HepG2 (cell line): ENCODE results near the gene CD2. TPM values are rescaled to one million over a fixed set of nuclear protein-coding genes. Genes with fewer than 3 reads are reported as not detected.

Experiments
- ATAC-seq: fragments of 200-7000 bp; cut with Tn5 transposase; 3 replicates; pipeline ENCODE4 v1.9.1; 2020; ENCODE audit warnings: mild to moderate bottlenecking, moderate library complexity
- BruUV-seq: library from RNA; stranded (reverse); fragments of 400-500 nt; replicated peaks from 2 replicates; lab custom pipeline; 2021; lab: Mats Ljungman, UMichigan
- CTCF ChIA-PET: fragments of 300-600 bp; formaldehyde crosslinking; extraction: SDS; loops from one replicate; lab custom pipeline; 2021; ENCODE audit warnings: low total read pairs, inconsistent platforms, low intra/inter-chr PET ratio; lab: Yijun Ruan, JAX
- POLR2A ChIA-PET: fragments of 350-600 bp; sonication (Branson Sonifier 250); formaldehyde crosslinking; loops from one replicate; lab custom pipeline; 2020; ENCODE audit warnings: antibody characterized with exemption, inconsistent platforms; lab: Yijun Ruan, JAX
- DNase-seq: peaks from one replicate; pipeline ENCODE4 v3.0.0-alpha.2; 2015; ENCODE audit warnings: low spot score
- FAIRE-seq: peaks from 3 replicates; lab custom pipeline; 2011; peaks lifted over from hg19 to GRCh38; lab: Jason Lieb, UNC
- H2AFZ ChIP-seq: one replicate; pipeline ENCODE4 v1.6.1; 2011; ENCODE audit warnings: low read length, inconsistent platforms
- H3K27ac ChIP-seq: fragments of 300-600 bp; 3 replicates; pipeline ENCODE4 v1.8.0; 2011; ENCODE audit warnings: mixed run types, mild to moderate bottlenecking, mixed read lengths, low read length, inconsistent platforms; ENCODE audit not compliant: insufficient read depth; ENCODE audit errors: extremely low read length
- H3K27me3 ChIP-seq, 2 experiments: fragments of 200-600 bp in 1 of 2; 2 replicates in 1 of 2; 3 replicates in 1 of 2; pipeline versions ENCODE4 v1.6.0 to v1.8.0; 2011; ENCODE audit warnings: low read length in 2 of 2, mild to moderate bottlenecking in 2 of 2, moderate library complexity in 2 of 2, inconsistent platforms in 1 of 2; ENCODE audit not compliant: insufficient read depth in 2 of 2, control insufficient read depth in 1 of 2
- H3K36me3 ChIP-seq, 2 experiments: fragments of 200-600 bp in 1 of 2; replicated peaks in 1 of 2; 2 replicates in 1 of 2; 3 replicates in 1 of 2; pipeline versions ENCODE4 v1.5.1 to v1.8.0; 2011; ENCODE audit warnings: low read length in 2 of 2, inconsistent platforms in 1 of 2; ENCODE audit not compliant: insufficient read depth in 2 of 2, control insufficient read depth in 1 of 2
- H3K4me1 ChIP-seq: 2 replicates; pipeline ENCODE4 v1.5.1; 2012; ENCODE audit warnings: low read length, inconsistent platforms; ENCODE audit not compliant: insufficient read depth
- H3K4me2 ChIP-seq: 2 replicates; pipeline ENCODE4 v1.6.0; 2011; ENCODE audit warnings: low read depth, low read length, inconsistent platforms
- H3K4me3 ChIP-seq, 3 experiments: fragments of 200-600 bp in 1 of 3; sonication (generic), shearing (Covaris generic) in 1 of 3; replicated peaks in 1 of 3; 2 replicates each; pipeline ENCODE4 v1.5.1; 2011 to 2016; ENCODE audit warnings: low read length in 3 of 3, inconsistent platforms in 2 of 3, low read depth in 2 of 3, mild to moderate bottlenecking in 2 of 3, control low read depth in 1 of 3, mixed read lengths in 1 of 3; ENCODE audit not compliant: insufficient read depth in 1 of 3
- H3K79me2 ChIP-seq: one replicate; pipeline ENCODE4 v1.6.1; 2011; ENCODE audit warnings: low read length, inconsistent platforms; ENCODE audit not compliant: insufficient read depth
- H3K9ac ChIP-seq: 2 replicates; pipeline ENCODE4 v1.6.0; 2011; ENCODE audit warnings: mild to moderate bottlenecking, low read depth, low read length, inconsistent platforms; ENCODE audit not compliant: insufficient read depth
- H3K9me3 ChIP-seq: 2 replicates; pipeline ENCODE4 v1.5.1; 2012; ENCODE audit warnings: mild to moderate bottlenecking, low read length
- H4K20me1 ChIP-seq: 2 replicates; pipeline ENCODE4 v1.6.0; 2011; ENCODE audit warnings: inconsistent platforms, mild to moderate bottlenecking, low read length, moderate library complexity; ENCODE audit not compliant: insufficient read depth
- ARNT ChIP-seq: fragments of 450-650 bp; IDR thresholded peaks from 2 replicates; pipeline ENCODE4 v1.6.1; 2017
- ATF7 ChIP-seq, 2 experiments: fragments of 450-650 bp in 1 of 2; sonication (generic) in 1 of 2; formaldehyde crosslinking in 1 of 2; IDR thresholded peaks; 2 replicates each; pipeline versions ENCODE4 v1.4.0 to v1.6.1; 2016 to 2020; ENCODE audit warnings: antibody characterized with exemption in 1 of 2, mild to moderate bottlenecking in 1 of 2, missing genetic modification reagents in 1 of 2
- ELK4 ChIP-seq: sonication (generic); formaldehyde crosslinking; IDR thresholded peaks from 2 replicates; pipeline ENCODE4 v1.9.0; 2021; ENCODE audit warnings: missing genetic modification reagents, borderline replicate concordance
- FOXO1 ChIP-seq: sonication (generic); formaldehyde crosslinking; IDR thresholded peaks from 2 replicates; pipeline ENCODE4 v1.4.0; 2020; ENCODE audit warnings: missing genetic modification reagents
- FOXP4 ChIP-seq: sonication (generic); formaldehyde crosslinking; IDR thresholded peaks from 2 replicates; pipeline ENCODE4 v1.4.0; 2020; ENCODE audit warnings: missing genetic modification reagents
- HIVEP1 ChIP-seq: sonication (generic); formaldehyde crosslinking; IDR thresholded peaks from 2 replicates; pipeline ENCODE4 v1.4.0; 2020; ENCODE audit warnings: mild to moderate bottlenecking, missing genetic modification reagents
- ISL2 ChIP-seq: sonication (generic); formaldehyde crosslinking; IDR thresholded peaks from 2 replicates; pipeline ENCODE4 v1.5.0; 2020; ENCODE audit warnings: missing genetic modification reagents
- KMT2A ChIP-seq: sonication (generic); formaldehyde crosslinking; IDR thresholded peaks from 2 replicates; pipeline ENCODE4 v1.4.0; 2020; ENCODE audit warnings: missing genetic modification reagents
- SNAPC2 ChIP-seq: sonication (generic); formaldehyde crosslinking; IDR thresholded peaks from 2 replicates; pipeline ENCODE4 v1.8.1; 2022; ENCODE audit warnings: mild to moderate bottlenecking, missing genetic modification reagents
- WGBS: methylation state at CpG from one replicate; pipeline ENCODE4 v1.1.6; 2017; ENCODE audit warnings: low lambda C conversion rate; 5-methylcytosine and 5-hydroxymethylcytosine counted together
- in situ Hi-C: cut with HindIII; loops from 2 replicates; pipeline ENCODE4 v1.10.0; 2017; ENCODE audit warnings: low pct_unique_long_range_greater_than_20kb; ENCODE audit not compliant: extremely low pct_ligation_motif_present
- intact Hi-C: fragments of 100-400 bp; cut with micrococcal nuclease; formaldehyde crosslinking; loops from one replicate; pipeline ENCODE4 v1.10.0; 2022; ENCODE audit not compliant: unreplicated experiment
- polyA plus RNA-seq, 8 experiments: library from polyadenylated mRNA; depleted of rRNA in 3 of 8; stranded (reverse) in 7 of 8; unstranded in 1 of 8; fragments of >200 nt; fragmentation: Illumina TruSeq in 4 of 8; extraction: Trizol in 4 of 8; gene quantifications; 2 replicates each; pipeline versions ENCODE4 v1.2.1 to v1.2.3, GENCODE V29; 2011 to 2016; ENCODE audit warnings: low read depth in 4 of 8, missing spikeins in 1 of 8, mixed read lengths in 1 of 8; ENCODE audit not compliant: insufficient read depth in 1 of 8
- total RNA-seq, 5 experiments: library from RNA; depleted of rRNA; stranded (reverse); fragments of >200 nt; fragmentation: Illumina TruSeq; extraction: Trizol; gene quantifications; 2 replicates each; pipeline ENCODE4 v1.2.3, GENCODE V29; 2016; ENCODE audit warnings: low read depth in 1 of 5

CD2 gene
- total and polyA plus RNA-seq, 2 of the 13 experiments (the other 11 are each of a cell fraction or from before 2014, with no cell fraction given): not detected

- H4K20me1 ChIP-seq: no peaks in the 10 kb centered on the region
- FAIRE-seq: no peak
- TF ChIP-seq SNAPC2 (CRISPR knock-in tag): no peak
- peak; percentile 25; the same call in 1 of the 2 replicates for TF ChIP-seq ATF7 (IDR thresholded peaks at IDR 0.05)
- TF ChIP-seq ATF7 (CRISPR knock-in tag; IDR thresholded peaks at IDR 0.05): no peak
- H3K9ac ChIP-seq: no peak overlapping the region
- 57% methylated on average over 7 of the region's 7 CpGs for WGBS
- in situ Hi-C loops (loop anchor here (5.0 to 10.0 kb wide), 2 partner anchors 77 to 319 kb away; no protein-coding TSS in a partner anchor), intact Hi-C loops (loop anchor here (1.0 to 2.0 kb wide), 2 partner anchors 77 to 317 kb away; no protein-coding TSS in a partner anchor)
- H3K27me3 ChIP-seq: no peaks in the 10 kb centered on the region
- ATAC-seq: no peak
- BruUV-seq: no TSS peak
- no peak for DNase-seq
- H3K4me2 ChIP-seq: no peak overlapping the region
- H2AFZ ChIP-seq: no peak overlapping the region
- peaks cover 2% of the 10 kb centered on the region; the same call in 1 of the 2 replicates for H3K9me3 ChIP-seq
- CTCF ChIA-PET: interaction anchor here (1.7 to 2.1 kb wide), 3 partner anchors 80 to 317 kb away, joined by 4 to 28 read pairs (median 22); no protein-coding TSS in a partner anchor
- no peak overlapping the region for H3K4me3 ChIP-seq
- POLR2A ChIA-PET: no interaction called here
- H3K27ac ChIP-seq: no peak overlapping the region
- no peaks in the 10 kb centered on the region for H3K36me3 ChIP-seq
- H3K79me2 ChIP-seq: no peaks in the 10 kb centered on the region
- no peaks in the 10 kb centered on the region for H3K4me1 ChIP-seq
Observed at GRCh38 chr1:116737855-116738321, 16.3 kb upstream of the CD2 start.

GRCh38 chr1:116738673-116739370 lies 15.4 kb upstream of the CD2 start:
- intact Hi-C loops (no loop called here), in situ Hi-C loops (loop anchor here (5.0 to 10.0 kb wide), 2 partner anchors 76 to 318 kb away; no protein-coding TSS in a partner anchor)
- Histone ChIP-seq H3K4me1 (no peaks in the 10 kb centered on the region), H3K79me2 (no peaks in the 10 kb centered on the region), H2AFZ (no peak overlapping the region), H3K27me3 (no peaks in the 10 kb centered on the region), H4K20me1 (no peaks in the 10 kb centered on the region), H3K27ac (no peak overlapping the region), H3K4me3 (no peak overlapping the region), H3K9ac (no peak overlapping the region), H3K36me3 (no peaks in the 10 kb centered on the region), H3K4me2 (no peak overlapping the region), H3K9me3 (peaks cover 11% of the 10 kb centered on the region)
- DNase-seq (no peak), FAIRE-seq (no peak), ATAC-seq (no peak)
- TF ChIP-seq HIVEP1 (CRISPR knock-in tag) (no peak), ELK4 (no peak), FOXO1 (CRISPR knock-in tag) (no peak), KMT2A (CRISPR knock-in tag) (no peak), ARNT (no peak), ISL2 (CRISPR knock-in tag) (no peak), FOXP4 (no peak)
- no TSS peak for BruUV-seq
- WGBS: 28% methylated on average over 9 of the region's 9 CpGs
- POLR2A ChIA-PET: no interaction called here
- CTCF ChIA-PET: interaction anchor here (2.1 kb wide), 1 partner anchor 196 kb away, joined by 4 read pairs; no protein-coding TSS in a partner anchor
